ENCODE data around the gene RAD51B.

DNA sequence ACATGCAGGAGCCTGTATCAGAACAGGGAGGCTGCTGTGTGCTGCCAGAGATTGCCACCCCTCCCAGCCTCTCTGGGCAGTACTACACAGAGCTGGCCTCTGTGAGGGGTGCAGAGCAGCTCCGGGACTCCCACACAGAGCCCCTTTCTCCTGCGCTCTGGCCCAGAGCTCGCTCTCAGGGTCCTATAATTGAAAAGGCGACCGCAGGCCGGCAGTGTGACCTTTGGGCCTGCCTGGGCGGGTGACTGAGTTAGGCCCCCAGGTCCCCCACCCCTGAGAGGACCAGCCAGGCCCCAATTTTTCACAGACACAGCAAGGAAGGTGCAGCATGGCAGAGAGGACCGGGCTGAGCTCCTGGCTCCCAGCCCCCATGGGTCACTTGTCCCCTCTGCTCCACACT, 836.9 kb downstream of the RAD51B start:
- no peak for TF ChIP-seq POLR2A (IDR thresholded peaks at IDR 0.05)
- TF ChIP-seq, protein P1, sequence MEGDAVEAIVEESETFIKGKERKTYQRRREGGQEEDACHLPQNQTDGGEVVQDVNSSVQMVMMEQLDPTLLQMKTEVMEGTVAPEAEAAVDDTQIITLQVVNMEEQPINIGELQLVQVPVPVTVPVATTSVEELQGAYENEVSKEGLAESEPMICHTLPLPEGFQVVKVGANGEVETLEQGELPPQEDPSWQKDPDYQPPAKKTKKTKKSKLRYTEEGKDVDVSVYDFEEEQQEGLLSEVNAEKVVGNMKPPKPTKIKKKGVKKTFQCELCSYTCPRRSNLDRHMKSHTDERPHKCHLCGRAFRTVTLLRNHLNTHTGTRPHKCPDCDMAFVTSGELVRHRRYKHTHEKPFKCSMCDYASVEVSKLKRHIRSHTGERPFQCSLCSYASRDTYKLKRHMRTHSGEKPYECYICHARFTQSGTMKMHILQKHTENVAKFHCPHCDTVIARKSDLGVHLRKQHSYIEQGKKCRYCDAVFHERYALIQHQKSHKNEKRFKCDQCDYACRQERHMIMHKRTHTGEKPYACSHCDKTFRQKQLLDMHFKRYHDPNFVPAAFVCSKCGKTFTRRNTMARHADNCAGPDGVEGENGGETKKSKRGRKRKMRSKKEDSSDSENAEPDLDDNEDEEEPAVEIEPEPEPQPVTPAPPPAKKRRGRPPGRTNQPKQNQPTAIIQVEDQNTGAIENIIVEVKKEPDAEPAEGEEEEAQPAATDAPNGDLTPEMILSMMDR (IDR thresholded peaks at IDR 0.05) = no peak
